Occipital lobe (tissue), 2 donors: ENCODE results near the gene NHERF1. TPM values are rescaled to one million over a fixed set of nuclear protein-coding genes. Genes with fewer than 3 reads are reported as not detected.

Experiments used
- DNase-seq: peaks from one replicate; lab custom pipeline; 2025; lab: John Stamatoyannopoulos, UW
- total RNA-seq: library from RNA; depleted of rRNA; stranded (reverse); fragments of >200 nt; gene quantifications from one replicate; pipeline ENCODE4 v1.2.3, GENCODE V29; 2014

NHERF1 gene
- total RNA-seq, 1 donor from 2014 or later = 7.0 TPM

DNA sequence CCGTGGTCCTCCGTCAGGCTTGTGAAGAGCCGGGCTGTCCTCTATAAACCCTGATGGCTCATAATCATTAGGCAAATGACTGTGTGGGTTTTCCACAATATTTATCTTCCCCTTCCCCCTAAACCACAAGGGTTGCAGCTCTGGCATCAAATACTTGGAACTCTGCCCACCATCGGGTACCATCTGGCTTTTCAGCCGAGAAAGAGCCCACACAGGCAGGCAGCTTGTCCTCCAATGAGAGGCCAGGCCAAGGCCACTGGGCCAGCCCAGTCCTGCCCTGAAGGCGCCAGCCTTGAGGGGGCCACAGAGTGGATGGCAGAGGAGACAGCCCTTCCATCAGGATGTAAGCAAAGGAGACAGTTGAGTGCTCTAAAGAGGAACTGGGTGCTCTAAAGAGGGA, 59.5 kb downstream of the NHERF1 start:
- DNase-seq = no peak

DNA sequence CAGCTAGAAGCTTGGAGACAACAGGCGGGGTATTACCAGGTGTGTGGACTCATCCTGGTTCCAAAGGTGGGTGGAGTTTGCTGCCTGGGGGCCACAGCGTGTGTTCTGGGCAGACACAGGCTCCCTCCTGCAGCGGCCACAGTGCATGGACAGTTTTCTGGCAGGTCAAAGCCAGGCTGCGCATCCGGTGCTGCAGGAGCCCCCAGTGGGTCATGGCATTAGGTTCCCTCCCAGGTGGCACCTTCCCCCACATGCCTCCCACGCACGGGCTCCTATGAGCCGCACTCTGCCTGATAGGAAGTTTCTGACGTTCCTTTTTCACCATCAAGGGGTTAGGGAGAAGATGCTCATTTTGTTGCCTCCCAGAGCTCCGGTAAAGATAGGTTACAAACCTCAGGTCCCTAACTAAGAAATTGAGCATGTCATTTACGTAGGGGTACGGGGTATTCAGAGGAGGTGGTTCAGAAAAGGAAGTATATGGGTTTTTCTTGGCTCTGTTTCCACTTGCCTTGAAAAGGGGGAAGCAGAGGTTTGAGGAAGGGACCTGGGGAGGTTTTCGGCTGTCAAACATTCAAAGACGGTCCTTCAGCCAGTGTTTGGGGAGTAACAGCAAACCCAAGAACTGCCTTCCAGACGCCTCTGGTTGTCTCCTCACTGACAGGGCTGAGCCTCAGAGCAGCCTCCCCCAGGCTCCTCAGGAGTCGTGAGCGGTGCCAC, 60.4 kb downstream of the NHERF1 start:
- no peak for DNase-seq

DNA sequence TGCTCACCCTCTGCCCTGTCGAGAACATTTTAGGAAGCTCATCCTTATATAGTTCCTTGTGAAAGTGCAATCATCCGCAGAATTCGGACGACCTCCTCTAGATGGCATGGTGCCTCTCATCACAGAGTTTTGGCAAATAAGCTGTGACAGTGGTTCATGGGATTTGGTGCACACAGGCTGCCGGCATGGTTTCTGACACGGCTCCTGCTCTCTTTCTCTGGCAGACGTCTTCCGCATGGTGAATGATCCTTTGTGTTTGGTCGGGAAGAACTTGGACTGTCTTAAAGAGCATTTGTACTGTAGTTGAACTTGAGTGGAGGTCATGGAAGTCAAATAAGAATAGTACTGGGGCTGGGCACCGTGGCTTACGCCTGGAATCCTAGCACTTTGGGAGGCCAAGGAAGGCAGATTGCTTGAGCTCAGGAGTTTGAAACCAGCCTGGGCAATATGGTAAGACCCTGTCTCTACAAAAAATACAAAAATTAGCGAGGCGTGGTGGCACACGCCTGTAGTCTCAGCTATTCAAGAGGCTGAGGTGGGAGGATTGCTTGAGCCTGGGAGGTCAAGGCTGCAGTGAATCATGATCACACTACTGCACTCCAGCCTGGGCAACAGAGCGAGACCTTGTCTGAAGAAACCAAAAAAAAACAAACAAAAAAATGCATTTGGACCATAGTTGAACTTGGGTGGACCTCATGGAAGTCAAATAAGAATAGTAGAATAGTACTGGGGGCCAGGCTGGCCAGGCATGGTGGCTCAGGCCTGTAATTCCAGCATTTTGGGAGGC, 62.5 kb downstream of the NHERF1 start:
- no peak for DNase-seq

DNA sequence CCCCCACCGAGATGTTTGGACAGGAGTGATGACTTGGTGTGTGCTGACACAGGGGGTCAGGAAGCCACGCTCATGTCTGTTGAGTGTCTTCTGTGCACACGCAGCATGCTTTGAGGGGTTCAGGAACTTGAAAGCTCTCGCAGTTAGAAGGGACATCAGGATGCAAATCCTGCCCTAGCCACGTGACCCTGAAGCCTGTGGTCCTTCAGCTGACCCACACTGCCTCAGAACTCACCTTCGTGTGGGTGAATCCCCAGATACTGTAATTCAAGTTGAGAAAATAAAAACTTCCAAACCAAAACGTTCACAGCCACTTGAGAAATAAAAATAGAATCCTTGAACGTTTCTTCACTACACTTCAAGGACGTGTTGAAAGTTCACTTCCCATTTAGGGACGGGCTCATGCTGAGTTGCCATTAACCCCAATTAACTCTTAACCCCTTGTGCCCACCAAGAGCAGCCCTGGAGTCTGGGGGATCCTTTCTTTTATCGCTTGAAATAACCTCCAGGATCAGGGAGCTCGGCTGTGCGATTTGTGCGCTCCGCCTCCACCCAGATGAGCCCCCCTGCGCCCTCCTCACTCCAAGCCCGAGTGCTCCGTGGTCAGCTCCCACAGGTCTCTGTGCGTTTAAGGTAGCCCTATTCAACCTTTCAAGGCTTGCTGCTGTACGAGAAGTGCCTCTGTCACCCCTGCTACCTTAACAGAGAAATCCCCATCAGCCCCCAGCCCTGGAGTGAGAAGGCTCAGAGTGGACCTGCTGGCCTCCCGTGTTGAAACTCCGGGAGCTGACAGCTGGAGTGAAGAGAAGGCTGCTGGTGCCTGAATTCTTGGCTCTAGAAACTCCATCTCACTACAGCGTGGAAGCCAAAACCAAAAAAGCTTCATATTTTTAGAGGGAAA, 63.9 kb downstream of the NHERF1 start:
- no peak for DNase-seq

DNA sequence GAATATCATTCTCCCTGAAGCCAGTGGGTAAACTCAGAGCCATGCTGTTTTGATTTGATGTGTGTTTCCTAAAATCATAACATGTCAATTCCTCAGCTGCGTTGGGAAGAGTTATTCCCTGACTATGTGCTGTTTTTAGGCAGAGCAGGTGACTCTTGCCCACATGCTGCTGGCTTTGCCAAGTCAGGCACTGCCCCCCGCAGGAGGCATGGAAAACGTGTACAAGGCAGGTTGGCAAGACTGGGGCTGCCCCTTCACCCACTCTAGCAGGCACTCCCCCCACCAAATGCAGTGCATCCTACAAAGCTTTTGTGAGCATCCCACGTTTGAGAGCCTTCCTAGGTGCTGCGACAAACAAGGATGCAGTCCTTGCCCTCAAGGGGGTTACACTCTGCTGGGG, 66.0 kb downstream of the NHERF1 start:
- DNase-seq = no peak

DNA sequence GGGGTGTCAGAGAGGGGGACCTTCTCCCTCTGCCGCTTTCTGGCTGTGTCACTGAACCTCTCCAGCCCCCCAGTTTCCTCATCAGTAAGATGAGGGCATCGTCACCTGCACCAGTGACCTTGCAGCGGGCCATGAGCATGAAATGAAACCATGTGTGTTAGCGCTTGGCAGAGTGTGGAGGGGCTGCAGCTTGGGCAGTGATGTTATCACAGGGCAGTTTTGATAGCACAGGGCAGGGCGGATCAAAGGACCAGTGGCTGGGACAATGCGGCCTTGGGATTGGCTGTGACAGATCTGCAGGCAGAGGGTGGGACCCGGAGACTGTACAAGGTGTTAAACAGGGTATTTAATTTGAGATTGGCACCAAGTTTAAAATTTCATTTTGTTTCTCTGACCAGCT, 66.6 kb downstream of the NHERF1 start:
- DNase-seq = no peak

DNA sequence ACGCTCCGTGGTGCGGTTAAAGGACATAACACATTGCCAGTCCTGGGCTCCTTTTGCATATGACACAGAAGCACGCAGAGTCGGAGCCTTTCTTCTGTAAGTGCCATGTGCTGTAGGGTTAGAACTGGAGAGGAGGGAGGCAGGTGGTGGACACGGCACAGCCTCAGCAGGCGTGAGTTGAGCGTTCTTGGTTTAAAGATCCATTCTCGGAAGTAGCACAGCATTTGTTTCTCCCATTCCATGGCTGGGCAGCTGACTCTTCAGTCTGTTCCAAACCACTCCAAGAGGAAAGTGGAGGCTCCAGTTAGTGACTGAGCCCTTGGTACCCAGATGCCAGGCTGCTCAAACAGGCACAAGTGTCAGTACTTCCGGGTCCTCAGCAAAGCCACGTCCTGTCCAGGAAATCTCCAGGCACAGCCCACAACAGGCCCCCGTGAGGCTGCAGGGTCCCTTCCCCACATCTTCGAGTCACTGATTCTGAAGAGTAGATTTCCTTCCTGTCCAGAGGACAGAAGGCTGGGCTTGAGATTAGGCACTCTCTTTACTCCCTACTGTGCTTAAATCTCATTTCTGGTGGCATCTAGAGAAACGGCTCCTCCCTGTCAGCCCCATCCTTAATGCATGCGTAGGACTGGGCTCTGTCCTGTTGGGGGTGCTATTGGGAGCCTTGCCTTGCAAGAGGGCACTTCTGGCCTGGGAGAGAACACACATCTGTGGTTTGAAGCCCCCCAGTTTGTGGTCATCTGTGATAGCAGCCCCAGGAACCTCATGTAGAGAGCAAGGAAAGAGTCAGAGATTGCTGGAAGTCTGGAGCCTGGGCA, 67.3 kb downstream of the NHERF1 start:
- no peak for DNase-seq

DNA sequence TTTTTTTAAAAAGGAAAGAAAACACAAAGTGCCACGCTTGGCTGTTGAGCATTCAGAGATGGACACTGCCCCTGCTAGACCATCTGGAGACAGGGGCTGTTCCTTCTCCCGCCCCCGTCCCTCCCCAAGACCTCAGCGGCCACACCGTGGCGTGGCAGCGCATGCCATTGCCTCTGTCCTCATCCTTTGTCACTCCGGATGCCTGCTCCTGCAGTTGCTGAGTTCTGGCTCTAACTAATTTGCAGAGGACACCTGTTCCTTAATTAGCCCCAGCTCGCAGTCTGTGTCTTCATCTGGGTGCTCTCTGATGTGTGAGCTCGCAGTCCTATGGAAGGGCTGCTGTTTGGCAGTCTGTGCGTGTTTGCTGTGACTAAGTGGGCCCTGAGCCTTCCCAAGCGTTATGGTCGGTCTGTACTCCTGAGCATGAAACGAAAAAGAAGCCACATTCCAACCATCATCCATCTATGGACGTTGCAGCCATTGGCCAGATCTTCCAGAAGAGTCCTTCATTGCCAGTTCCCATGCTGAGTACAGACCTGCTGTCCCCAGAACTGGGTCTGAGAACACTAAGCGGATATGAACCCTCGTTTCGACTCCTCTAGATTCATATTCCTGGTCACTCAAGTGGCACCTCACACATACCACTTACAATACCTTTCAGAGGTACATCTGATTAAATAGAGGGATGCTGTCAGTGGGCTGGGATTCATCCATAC, 68.6 kb downstream of the NHERF1 start:
- no peak for DNase-seq

DNA sequence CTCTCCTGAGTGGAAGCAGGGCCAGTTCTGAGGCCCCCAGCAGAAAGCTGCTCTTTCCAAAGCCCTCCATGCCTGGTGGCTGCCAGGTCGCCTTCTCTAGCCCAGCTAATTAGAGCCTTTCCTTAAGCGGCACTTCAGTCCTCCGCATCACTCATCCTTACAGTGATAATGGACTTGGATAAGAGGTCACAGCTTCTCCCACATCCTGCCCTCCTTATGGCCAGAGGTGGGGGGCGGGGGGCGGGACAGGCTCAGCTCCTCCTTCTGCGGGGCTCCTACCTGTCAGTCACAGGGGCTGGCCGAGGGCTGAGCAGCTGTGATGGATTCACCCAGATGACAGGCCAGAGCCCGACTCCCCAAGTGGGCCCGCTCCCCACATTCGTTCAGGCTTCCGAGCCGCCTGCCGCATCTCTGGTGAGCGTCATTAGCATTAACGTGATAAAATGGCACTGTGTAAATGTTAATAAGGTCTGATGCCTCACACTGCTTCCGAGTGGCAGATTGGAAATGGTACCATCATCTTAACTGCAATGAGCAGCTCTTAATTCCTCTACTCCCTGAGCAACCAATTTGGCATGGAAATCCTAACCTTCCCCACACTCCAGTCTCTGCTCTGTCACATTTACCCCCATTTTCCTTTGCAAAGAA, 70.0 kb downstream of the NHERF1 start:
- no peak for DNase-seq

Other genes with a start within 250 kb of the NHERF1 start
- gene CD300LB, start 217.2 kb upstream of the NHERF1 start, total RNA-seq = not detected
- 0.31 TPM for gene CD300C, start 202.5 kb upstream of the NHERF1 start, total RNA-seq
- gene CD300H, start 181.1 kb upstream of the NHERF1 start, total RNA-seq = not detected
- gene CD300LD, start 156.3 kb upstream of the NHERF1 start, total RNA-seq = not detected
- gene CD300E, start 124.9 kb upstream of the NHERF1 start, total RNA-seq = 0.16 TPM
- gene CD300LF, start 35.7 kb upstream of the NHERF1 start, total RNA-seq = 0.16 TPM
- 1.1 TPM for gene RAB37, start 11.4 kb upstream of the NHERF1 start, total RNA-seq
- 17.3 TPM for gene NAT9, start 27.7 kb downstream of the NHERF1 start, total RNA-seq
- 0.47 TPM for gene GRIN2C, start 111.3 kb downstream of the NHERF1 start, total RNA-seq
- gene FDXR, start 124.4 kb downstream of the NHERF1 start, total RNA-seq = 3.1 TPM
- gene FADS6, start 145.0 kb downstream of the NHERF1 start, total RNA-seq = 0.16 TPM
- 0.16 TPM for gene USH1G, start 174.6 kb downstream of the NHERF1 start, total RNA-seq
- not detected for gene OTOP2, start 175.6 kb downstream of the NHERF1 start, total RNA-seq
- gene OTOP3, start 187.3 kb downstream of the NHERF1 start, total RNA-seq = not detected
- 13.7 TPM for gene HID1, start 224.1 kb downstream of the NHERF1 start, total RNA-seq
- gene CDR2L, start 239.0 kb downstream of the NHERF1 start, total RNA-seq = 4.5 TPM